WI38 (cell line): ENCODE results near the gene UFC1.
"Not testable (repeated sequence)": the region's sequence is repeated elsewhere in the genome, so short reads cannot be mapped to it uniquely, and the experiment has no call there.

Experiments used
- H3K4me3 ChIP-seq: 2 replicates; pipeline ENCODE4 v1.5.1; 2011; ENCODE audit warnings: low read depth, mild to moderate bottlenecking, control low read depth, low read length
- TF ChIP-seq, protein P1 (sequence below): IDR thresholded peaks from 2 replicates; pipeline ENCODE4 v1.5.1; 2012; ENCODE audit warnings: low read depth, mild to moderate bottlenecking, control low read depth, low read length

Gene UFC1

DNA sequence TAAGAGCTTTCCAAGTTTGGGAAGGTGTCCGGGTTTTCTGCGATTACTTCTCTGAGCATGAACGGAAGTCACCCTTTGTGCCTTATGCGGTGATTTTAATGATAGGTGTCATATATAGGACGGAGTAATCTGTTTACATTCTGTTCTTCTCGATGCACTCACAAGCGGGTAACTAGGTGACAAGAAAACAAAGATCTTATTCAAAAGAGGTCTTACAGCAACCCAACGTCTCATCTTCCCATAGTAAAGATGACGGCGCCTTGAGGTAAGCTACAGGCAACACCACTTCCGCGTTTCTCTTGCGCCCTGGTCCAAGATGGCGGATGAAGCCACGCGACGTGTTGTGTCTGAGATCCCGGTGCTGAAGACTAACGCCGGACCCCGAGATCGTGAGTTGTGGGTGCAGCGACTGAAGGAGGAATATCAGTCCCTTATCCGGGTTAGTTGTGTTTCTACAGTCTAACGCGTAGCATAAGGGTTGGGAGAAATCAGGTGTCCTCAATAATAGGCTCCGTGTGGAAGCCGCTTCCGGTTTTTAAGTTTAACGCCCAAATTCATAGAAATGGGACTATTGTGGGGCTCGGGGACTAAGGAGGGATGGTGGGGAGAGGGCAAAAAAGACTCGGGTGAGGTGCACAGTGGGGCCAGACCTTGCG is at the start of gene UFC1:
Gene UFC1, plus strand, starts transcription at position 297 of the 656 bp plus-strand sequence. Its CDS starts 20 bp downstream, at position 317.
- TF ChIP-seq, protein P1, sequence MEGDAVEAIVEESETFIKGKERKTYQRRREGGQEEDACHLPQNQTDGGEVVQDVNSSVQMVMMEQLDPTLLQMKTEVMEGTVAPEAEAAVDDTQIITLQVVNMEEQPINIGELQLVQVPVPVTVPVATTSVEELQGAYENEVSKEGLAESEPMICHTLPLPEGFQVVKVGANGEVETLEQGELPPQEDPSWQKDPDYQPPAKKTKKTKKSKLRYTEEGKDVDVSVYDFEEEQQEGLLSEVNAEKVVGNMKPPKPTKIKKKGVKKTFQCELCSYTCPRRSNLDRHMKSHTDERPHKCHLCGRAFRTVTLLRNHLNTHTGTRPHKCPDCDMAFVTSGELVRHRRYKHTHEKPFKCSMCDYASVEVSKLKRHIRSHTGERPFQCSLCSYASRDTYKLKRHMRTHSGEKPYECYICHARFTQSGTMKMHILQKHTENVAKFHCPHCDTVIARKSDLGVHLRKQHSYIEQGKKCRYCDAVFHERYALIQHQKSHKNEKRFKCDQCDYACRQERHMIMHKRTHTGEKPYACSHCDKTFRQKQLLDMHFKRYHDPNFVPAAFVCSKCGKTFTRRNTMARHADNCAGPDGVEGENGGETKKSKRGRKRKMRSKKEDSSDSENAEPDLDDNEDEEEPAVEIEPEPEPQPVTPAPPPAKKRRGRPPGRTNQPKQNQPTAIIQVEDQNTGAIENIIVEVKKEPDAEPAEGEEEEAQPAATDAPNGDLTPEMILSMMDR: no peak
- H3K4me3 ChIP-seq: peak within 1 kb of the TSS; percentile 84

DNA sequence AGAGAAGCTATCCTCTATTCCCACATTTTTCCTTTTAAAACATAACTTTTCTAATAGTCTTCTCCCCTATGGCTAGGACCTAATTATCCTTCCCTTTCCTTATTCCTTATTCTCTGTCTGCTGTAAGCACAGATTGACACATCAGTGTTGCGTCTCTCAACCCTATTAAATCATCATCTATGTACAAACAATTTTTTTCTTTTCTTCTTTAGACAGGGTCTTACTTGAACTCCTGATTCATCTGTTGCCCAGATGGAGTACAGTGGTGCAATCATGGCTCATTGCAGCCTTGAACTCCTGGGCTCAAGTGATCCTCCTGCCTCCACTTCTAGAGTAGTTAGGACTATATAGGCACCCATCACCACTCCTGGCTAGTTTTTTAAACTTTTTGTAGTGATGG is 47.3 kb upstream of the UFC1 start:
- TF ChIP-seq, protein P1: no peak

DNA sequence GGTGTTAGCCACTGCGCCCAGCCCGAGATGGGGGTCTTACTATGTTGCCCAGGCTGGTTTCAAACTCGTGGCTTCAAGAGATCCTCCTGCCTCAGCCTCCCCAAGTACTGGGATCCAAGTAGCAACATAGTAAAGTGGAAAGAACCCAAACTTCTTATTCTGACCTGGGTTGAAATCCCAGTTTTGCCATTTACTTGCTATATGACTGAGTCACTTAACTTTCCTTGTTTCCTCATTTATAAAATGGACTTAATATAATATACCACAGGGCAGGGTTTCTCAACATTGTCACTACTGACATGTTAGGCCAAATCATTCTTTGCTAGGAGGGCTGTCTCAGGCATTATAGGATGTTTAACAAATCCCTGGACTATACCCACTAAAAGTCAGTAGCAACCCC is 42.7 kb upstream of the UFC1 start:
- TF ChIP-seq, protein P1: no peak
- H3K4me3 ChIP-seq: no peak overlapping the region

More for the DNA sequence above, 47.3 kb upstream of the UFC1 start:
- H3K4me3 ChIP-seq: no peak overlapping the region

GRCh38 chr1:161111527-161111926 is 42.3 kb upstream of the UFC1 start:
- TF ChIP-seq, protein P1: no peak
- no peak overlapping the region for H3K4me3 ChIP-seq

GRCh38 chr1:161113915-161114314 is 39.9 kb upstream of the UFC1 start:
- H3K4me3 ChIP-seq: no peak overlapping the region

GRCh38 chr1:161114556-161114955 is 39.2 kb upstream of the UFC1 start:
- TF ChIP-seq, protein P1: no peak
- H3K4me3 ChIP-seq: no peak overlapping the region

More at GRCh38 chr1:161113915-161114314, 39.9 kb upstream of the UFC1 start:
- TF ChIP-seq, protein P1: no peak

GRCh38 chr1:161115132-161115711 is 38.6 kb upstream of the UFC1 start:
- TF ChIP-seq, protein P1: no peak

GRCh38 chr1:161115961-161116360 is 37.8 kb upstream of the UFC1 start:
- not testable (repeated sequence) for H3K4me3 ChIP-seq

More at GRCh38 chr1:161115132-161115711, 38.6 kb upstream of the UFC1 start:
- H3K4me3 ChIP-seq: no peak overlapping the region
